ENCODE data around the gene ARAP1.
A peak's percentile ranks its signal among the peaks of the same experiment; 100 is the strongest.

ARAP1 gene

GRCh38 chr11:72652133-72652532, 100.1 kb downstream of the ARAP1 start:
- Histone ChIP-seq H3K27ac (ENCODE audit: low read depth, low read length, severe bottlenecking) (no peak overlapping the region), H3K36me3 (ENCODE audit: control insufficient read depth, insufficient read depth, low read length) (no peaks in the 10 kb centered on the region), H3K4me3 (ENCODE audit: extremely low read depth, insufficient read depth, low read length, poor library complexity, severe bottlenecking) (no peak overlapping the region), H3K4me1 (ENCODE audit: control insufficient read depth, insufficient read depth, low read length, poor library complexity, severe bottlenecking) (no peaks in the 10 kb centered on the region), H3K9me3 (ENCODE audit: control insufficient read depth, low read length) (no peaks in the 10 kb centered on the region)

- H3K27ac ChIP-seq (ENCODE audit: low read depth, low read length, severe bottlenecking): no peak overlapping the region
- H3K36me3 ChIP-seq (ENCODE audit: control insufficient read depth, insufficient read depth, low read length): no peaks in the 10 kb centered on the region
- no peaks in the 10 kb centered on the region for H3K9me3 ChIP-seq (ENCODE audit: control insufficient read depth, low read length)
- no peak overlapping the region for H3K4me3 ChIP-seq (ENCODE audit: extremely low read depth, insufficient read depth, low read length, poor library complexity, severe bottlenecking)
- WGBS, 2 experiments (ENCODE audit: insufficient coverage in 2 of 2): 90% methylated on average over 3 of the region's 5 CpGs
- no peaks in the 10 kb centered on the region for H3K4me1 ChIP-seq (ENCODE audit: control insufficient read depth, insufficient read depth, low read length, poor library complexity, severe bottlenecking)
These were observed 102.8 kb downstream of the ARAP1 start for GRCh38 chr11:72649215-72649976.

GRCh38 chr11:72648384-72649136, 103.6 kb downstream of the ARAP1 start:
- 80 to 91% methylated on average over 6 to 7 of the region's 7 CpGs for WGBS, 2 experiments (ENCODE audit: insufficient coverage in 2 of 2)
- Histone ChIP-seq H3K4me1 (ENCODE audit: control insufficient read depth, insufficient read depth, low read length, poor library complexity, severe bottlenecking) (no peaks in the 10 kb centered on the region), H3K27ac (ENCODE audit: low read depth, low read length, severe bottlenecking) (no peak overlapping the region), H3K9me3 (ENCODE audit: control insufficient read depth, low read length) (no peaks in the 10 kb centered on the region), H3K36me3 (ENCODE audit: control insufficient read depth, insufficient read depth, low read length) (no peaks in the 10 kb centered on the region), H3K4me3 (ENCODE audit: extremely low read depth, insufficient read depth, low read length, poor library complexity, severe bottlenecking) (no peak overlapping the region)

GRCh38 chr11:72647882-72648281, 104.3 kb downstream of the ARAP1 start:
- H3K4me1 ChIP-seq (ENCODE audit: control insufficient read depth, insufficient read depth, low read length, poor library complexity, severe bottlenecking): no peaks in the 10 kb centered on the region
- WGBS, 2 experiments (ENCODE audit: insufficient coverage in 2 of 2): 88 to 98% methylated on average over 4 of the region's 4 CpGs
- no peak overlapping the region for H3K27ac ChIP-seq (ENCODE audit: low read depth, low read length, severe bottlenecking)

GRCh38 chr11:72646472-72646871, 105.7 kb downstream of the ARAP1 start:
- Histone ChIP-seq H3K36me3 (ENCODE audit: control insufficient read depth, insufficient read depth, low read length) (no peaks in the 10 kb centered on the region), H3K4me1 (ENCODE audit: control insufficient read depth, insufficient read depth, low read length, poor library complexity, severe bottlenecking) (no peaks in the 10 kb centered on the region), H3K4me3 (ENCODE audit: extremely low read depth, insufficient read depth, low read length, poor library complexity, severe bottlenecking) (no peak overlapping the region), H3K9me3 (ENCODE audit: control insufficient read depth, low read length) (no peaks in the 10 kb centered on the region), H3K27ac (ENCODE audit: low read depth, low read length, severe bottlenecking) (no peak overlapping the region)
- WGBS, 2 experiments (ENCODE audit: insufficient coverage in 2 of 2): 75 to 79% methylated on average over 2 of the region's 2 CpGs

More at GRCh38 chr11:72647882-72648281, 104.3 kb downstream of the ARAP1 start:
- no peaks in the 10 kb centered on the region for H3K36me3 ChIP-seq (ENCODE audit: control insufficient read depth, insufficient read depth, low read length)
- no peaks in the 10 kb centered on the region for H3K9me3 ChIP-seq (ENCODE audit: control insufficient read depth, low read length)
- H3K4me3 ChIP-seq (ENCODE audit: extremely low read depth, insufficient read depth, low read length, poor library complexity, severe bottlenecking): no peak overlapping the region

- Histone ChIP-seq H3K36me3 (ENCODE audit: control insufficient read depth, insufficient read depth, low read length) (no peaks in the 10 kb centered on the region), H3K4me1 (ENCODE audit: control insufficient read depth, insufficient read depth, low read length, poor library complexity, severe bottlenecking) (no peaks in the 10 kb centered on the region), H3K9me3 (ENCODE audit: control insufficient read depth, low read length) (no peaks in the 10 kb centered on the region), H3K4me3 (ENCODE audit: extremely low read depth, insufficient read depth, low read length, poor library complexity, severe bottlenecking) (no peak overlapping the region), H3K27ac (ENCODE audit: low read depth, low read length, severe bottlenecking) (no peak overlapping the region)
- 67 to 96% methylated on average over 2 to 3 of the region's 3 CpGs for WGBS, 2 experiments (ENCODE audit: insufficient coverage in 2 of 2)
These were observed 106.2 kb downstream of the ARAP1 start for GRCh38 chr11:72646024-72646423.

- H3K4me1 ChIP-seq (ENCODE audit: control insufficient read depth, insufficient read depth, low read length, poor library complexity, severe bottlenecking): no peaks in the 10 kb centered on the region
- no peak overlapping the region for H3K27ac ChIP-seq (ENCODE audit: low read depth, low read length, severe bottlenecking)
- no peaks in the 10 kb centered on the region for H3K36me3 ChIP-seq (ENCODE audit: control insufficient read depth, insufficient read depth, low read length)
- WGBS, 2 experiments (ENCODE audit: insufficient coverage in 2 of 2): 85% methylated on average over 7 of the region's 7 CpGs
- H3K9me3 ChIP-seq (ENCODE audit: control insufficient read depth, low read length): no peaks in the 10 kb centered on the region
- H3K4me3 ChIP-seq (ENCODE audit: extremely low read depth, insufficient read depth, low read length, poor library complexity, severe bottlenecking): no peak overlapping the region
These were observed 108.7 kb downstream of the ARAP1 start for GRCh38 chr11:72643547-72643946.

- Histone ChIP-seq H3K9me3 (ENCODE audit: control insufficient read depth, low read length) (no peaks in the 10 kb centered on the region), H3K4me1 (ENCODE audit: control insufficient read depth, insufficient read depth, low read length, poor library complexity, severe bottlenecking) (no peaks in the 10 kb centered on the region), H3K36me3 (ENCODE audit: control insufficient read depth, insufficient read depth, low read length) (no peaks in the 10 kb centered on the region), H3K27ac (ENCODE audit: low read depth, low read length, severe bottlenecking) (no peak overlapping the region), H3K4me3 (ENCODE audit: extremely low read depth, insufficient read depth, low read length, poor library complexity, severe bottlenecking) (peak overlapping the region; percentile 35)
- WGBS, 2 experiments (ENCODE audit: insufficient coverage in 2 of 2): 2 to 3% methylated on average over 52 to 59 of the region's 59 CpGs
These were observed 109.2 kb downstream of the ARAP1 start for GRCh38 chr11:72642884-72643522.

GRCh38 chr11:72642043-72642883, 109.9 kb downstream of the ARAP1 start:
- no peaks in the 10 kb centered on the region for H3K9me3 ChIP-seq (ENCODE audit: control insufficient read depth, low read length)
- no peak overlapping the region for H3K27ac ChIP-seq (ENCODE audit: low read depth, low read length, severe bottlenecking)
- peak overlapping the region; percentile 35 for H3K4me3 ChIP-seq (ENCODE audit: extremely low read depth, insufficient read depth, low read length, poor library complexity, severe bottlenecking)
- peaks cover 6% of the 10 kb centered on the region for H3K4me1 ChIP-seq (ENCODE audit: control insufficient read depth, insufficient read depth, low read length, poor library complexity, severe bottlenecking)
- no peaks in the 10 kb centered on the region for H3K36me3 ChIP-seq (ENCODE audit: control insufficient read depth, insufficient read depth, low read length)
- 2 to 4% methylated on average over 43 to 44 of the region's 85 CpGs for WGBS, 2 experiments (ENCODE audit: insufficient coverage in 2 of 2)

- Histone ChIP-seq H3K4me1 (ENCODE audit: control insufficient read depth, insufficient read depth, low read length, poor library complexity, severe bottlenecking) (peaks cover 9% of the 10 kb centered on the region), H3K9me3 (ENCODE audit: control insufficient read depth, low read length) (no peaks in the 10 kb centered on the region), H3K27ac (ENCODE audit: low read depth, low read length, severe bottlenecking) (no peak overlapping the region), H3K36me3 (ENCODE audit: control insufficient read depth, insufficient read depth, low read length) (no peaks in the 10 kb centered on the region), H3K4me3 (ENCODE audit: extremely low read depth, insufficient read depth, low read length, poor library complexity, severe bottlenecking) (peak overlapping the region; percentile 11)
- WGBS, 2 experiments (ENCODE audit: insufficient coverage in 2 of 2): 45 to 60% methylated on average over 9 to 12 of the region's 12 CpGs
These were observed 110.6 kb downstream of the ARAP1 start for GRCh38 chr11:72641522-72642042.

Data from mesodermal cell (in vitro differentiated cells).